ENCODE results near the gene MAST2.

MAST2 gene

GRCh38 chr1:46080257-46080656, 276.8 kb downstream of the MAST2 start:
- H3K4me1 ChIP-seq (ENCODE audit: insufficient read depth, low read length, severe bottlenecking): no peaks in the 10 kb centered on the region
- H2AFZ ChIP-seq (ENCODE audit: low read length): no peak overlapping the region
- no peaks in the 10 kb centered on the region for H3K79me2 ChIP-seq (ENCODE audit: insufficient read depth, low read length)
- no peaks in the 10 kb centered on the region for H4K20me1 ChIP-seq (ENCODE audit: insufficient read depth, low read length)
- H3K27ac ChIP-seq (ENCODE audit: low read depth, low read length, poor library complexity, severe bottlenecking): no peak overlapping the region
- no peaks in the 10 kb centered on the region for H3F3A ChIP-seq (ENCODE audit: insufficient read depth, low read length)
- H3K4me2 ChIP-seq (ENCODE audit: low read length): no peak overlapping the region
- H3K9me2 ChIP-seq (ENCODE audit: low read depth, low read length): no peaks in the 10 kb centered on the region
- no peak overlapping the region for H3K9ac ChIP-seq (ENCODE audit: low read length)
- peaks cover 4% of the 10 kb centered on the region; the same call in 1 of the 2 replicates for H3K36me3 ChIP-seq (ENCODE audit: insufficient read depth, low read length)
- H3K27me3 ChIP-seq (ENCODE audit: insufficient read depth, low read length): no peaks in the 10 kb centered on the region
- TF ChIP-seq CTCF (IDR thresholded peaks at IDR 0.05; ENCODE audit: low read length) (no peak), EZH2 (IDR thresholded peaks at IDR 0.05; ENCODE audit: borderline replicate concordance, low read length) (no peak)
- no peak overlapping the region for H3K4me3 ChIP-seq (ENCODE audit: low read depth, low read length, poor library complexity, severe bottlenecking)
- H3K9me3 ChIP-seq (ENCODE audit: low read length): peaks cover 3% of the 10 kb centered on the region; the same call in 1 of the 2 replicates

- Histone ChIP-seq H3K9me3 (ENCODE audit: low read length) (peaks cover 3% of the 10 kb centered on the region; the same call in 1 of the 2 replicates), H3F3A (ENCODE audit: insufficient read depth, low read length) (no peaks in the 10 kb centered on the region), H2AFZ (ENCODE audit: low read length) (no peak overlapping the region), H3K4me2 (ENCODE audit: low read length) (no peak overlapping the region), H3K4me1 (ENCODE audit: insufficient read depth, low read length, severe bottlenecking) (no peaks in the 10 kb centered on the region), H3K79me2 (ENCODE audit: insufficient read depth, low read length) (no peaks in the 10 kb centered on the region), H3K9ac (ENCODE audit: low read length) (no peak overlapping the region), H3K27ac (ENCODE audit: low read depth, low read length, poor library complexity, severe bottlenecking) (no peak overlapping the region), H3K9me2 (ENCODE audit: low read depth, low read length) (no peaks in the 10 kb centered on the region), H3K27me3 (ENCODE audit: insufficient read depth, low read length) (no peaks in the 10 kb centered on the region), H3K36me3 (ENCODE audit: insufficient read depth, low read length) (peaks cover 4% of the 10 kb centered on the region; the same call in 1 of the 2 replicates), H4K20me1 (ENCODE audit: insufficient read depth, low read length) (no peaks in the 10 kb centered on the region), H3K4me3 (ENCODE audit: low read depth, low read length, poor library complexity, severe bottlenecking) (no peak overlapping the region)
- TF ChIP-seq CTCF (IDR thresholded peaks at IDR 0.05; ENCODE audit: low read length): no peak
Measured at GRCh38 chr1:46081206-46081605, 277.8 kb downstream of the MAST2 start.

GRCh38 chr1:46081619-46082018, 278.2 kb downstream of the MAST2 start:
- no peak overlapping the region for H3K9ac ChIP-seq (ENCODE audit: low read length)
- H3K9me3 ChIP-seq (ENCODE audit: low read length): peaks cover 3% of the 10 kb centered on the region; the same call in 1 of the 2 replicates
- H2AFZ ChIP-seq (ENCODE audit: low read length): no peak overlapping the region
- no peaks in the 10 kb centered on the region for H3K9me2 ChIP-seq (ENCODE audit: low read depth, low read length)
- no peaks in the 10 kb centered on the region for H3K27me3 ChIP-seq (ENCODE audit: insufficient read depth, low read length)
- H3K79me2 ChIP-seq (ENCODE audit: insufficient read depth, low read length): no peaks in the 10 kb centered on the region
- H3F3A ChIP-seq (ENCODE audit: insufficient read depth, low read length): no peaks in the 10 kb centered on the region
- H4K20me1 ChIP-seq (ENCODE audit: insufficient read depth, low read length): no peaks in the 10 kb centered on the region
- no peak for TF ChIP-seq CTCF (IDR thresholded peaks at IDR 0.05; ENCODE audit: low read length)
- TF ChIP-seq EZH2 (IDR thresholded peaks at IDR 0.05; ENCODE audit: borderline replicate concordance, low read length): no peak
- no peak overlapping the region for H3K27ac ChIP-seq (ENCODE audit: low read depth, low read length, poor library complexity, severe bottlenecking)
- H3K4me2 ChIP-seq (ENCODE audit: low read length): no peak overlapping the region
- no peaks in the 10 kb centered on the region for H3K4me1 ChIP-seq (ENCODE audit: insufficient read depth, low read length, severe bottlenecking)
- no peak overlapping the region for H3K4me3 ChIP-seq (ENCODE audit: low read depth, low read length, poor library complexity, severe bottlenecking)
- H3K36me3 ChIP-seq (ENCODE audit: insufficient read depth, low read length): peaks cover under 1% of the 10 kb centered on the region; the same call in 1 of the 2 replicates

All from OCI-LY1 (cell line).